Stimulated activated naive B cell treated with anti-CD40 and anti-IgM and Interleukin-4, amounts not matched to agents 10 μg/mL and 1 μg/mL and 100 μg/mL, for 72 hours (primary cell): ENCODE results near the gene CFAP68.

Source experiments
- ATAC-seq, 2 donors: fragments of 150-1000 bp; cut with Tn5 transposase; replicated peaks; 2 replicates each; pipeline ENCODE4 v1.10.0; 2021; ENCODE audit warnings: moderate library complexity in 1 of 2
- DNase-seq: peaks from one replicate; pipeline ENCODE4 v3.0.0; 2021
- H3K27ac Mint-ChIP-seq: one replicate; pipeline ENCODE4 v1.8.0; 2022; ENCODE audit warnings: mild to moderate bottlenecking, mixed read lengths
- H3K27me3 Mint-ChIP-seq, 2 donors: one replicate each; pipeline ENCODE4 v1.8.0; 2022; ENCODE audit warnings: mixed read lengths in 2 of 2
- H3K36me3 Mint-ChIP-seq, 2 donors: one replicate each; pipeline ENCODE4 v1.8.0; 2022; ENCODE audit warnings: mixed read lengths in 2 of 2, mild to moderate bottlenecking in 1 of 2
- H3K4me1 Mint-ChIP-seq, 2 donors: one replicate each; pipeline ENCODE4 v1.8.0; 2022; ENCODE audit warnings: mixed read lengths in 2 of 2, mild to moderate bottlenecking in 1 of 2
- H3K4me3 Mint-ChIP-seq, 2 donors: one replicate each; pipeline ENCODE4 v1.8.0; 2022; ENCODE audit warnings: mild to moderate bottlenecking in 2 of 2, mixed read lengths in 2 of 2, moderate library complexity in 1 of 2
- H3K9me3 Mint-ChIP-seq, 2 donors: one replicate each; pipeline ENCODE4 v1.8.0; 2022; ENCODE audit warnings: mixed read lengths in 2 of 2, mild to moderate bottlenecking in 1 of 2

The CFAP68 gene

GRCh38 chr11:111886032-111886431 lies 6.7 kb downstream of the CFAP68 start:
- DNase-seq = no peak
- H3K27ac Mint-ChIP-seq = no peak overlapping the region
- H3K9me3 Mint-ChIP-seq = no peaks in the 10 kb centered on the region
- H3K4me3 Mint-ChIP-seq = no peak overlapping the region
- H3K4me1 Mint-ChIP-seq = no peaks in the 10 kb centered on the region
- no peak for ATAC-seq
- no peaks in the 10 kb centered on the region for H3K27me3 Mint-ChIP-seq
- peaks cover 8 to 18% of the 10 kb centered on the region in 2 donors for H3K36me3 Mint-ChIP-seq

GRCh38 chr11:111886844-111887243 lies 7.5 kb downstream of the CFAP68 start:
- Mint-ChIP-seq H3K4me3 (no peak overlapping the region), H3K27ac (no peak overlapping the region), H3K36me3 (peaks cover 8 to 15% of the 10 kb centered on the region in 2 donors), H3K27me3 (no peaks in the 10 kb centered on the region), H3K9me3 (no peaks in the 10 kb centered on the region), H3K4me1 (no peaks in the 10 kb centered on the region)
- ATAC-seq (no peak), DNase-seq (no peak)

- Mint-ChIP-seq H3K27me3 (peaks cover 31 to 37% of the 10 kb centered on the region in 2 donors), H3K9me3 (peaks cover 3 to 4% of the 10 kb centered on the region in 2 donors), H3K36me3 (peaks cover 2 to 7% of the 10 kb centered on the region in 2 donors), H3K27ac (no peak overlapping the region), H3K4me3 (no peak overlapping the region), H3K4me1 (no peaks in the 10 kb centered on the region)
- ATAC-seq (no peak), DNase-seq (no peak)
Observed at GRCh38 chr11:111905411-111905810, 26.1 kb downstream of the CFAP68 start.

- Mint-ChIP-seq H3K27ac (no peak overlapping the region), H3K4me3 (no peak overlapping the region), H3K36me3 (peaks cover 2 to 7% of the 10 kb centered on the region in 2 donors)
Observed at GRCh38 chr11:111906680-111907079, 27.3 kb downstream of the CFAP68 start.

GRCh38 chr11:111908639-111909305 lies 29.4 kb downstream of the CFAP68 start:
- H3K27me3 Mint-ChIP-seq = peaks cover 42 to 52% of the 10 kb centered on the region in 2 donors
- H3K36me3 Mint-ChIP-seq = peaks cover 2 to 7% of the 10 kb centered on the region in 2 donors

More at GRCh38 chr11:111906680-111907079, 27.3 kb downstream of the CFAP68 start:
- Mint-ChIP-seq H3K9me3 (peaks cover 3 to 4% of the 10 kb centered on the region in 2 donors), H3K4me1 (no peaks in the 10 kb centered on the region), H3K27me3 (peaks cover 38 to 43% of the 10 kb centered on the region in 2 donors)
- DNase-seq (no peak), ATAC-seq (no peak)

GRCh38 chr11:111909378-111909777 lies 30.0 kb downstream of the CFAP68 start:
- H3K4me3 Mint-ChIP-seq = no peak overlapping the region
- no peak overlapping the region for H3K27ac Mint-ChIP-seq
- DNase-seq = no peak
- H3K4me1 Mint-ChIP-seq = no peaks in the 10 kb centered on the region
- no peak for ATAC-seq
- peaks cover 2 to 7% of the 10 kb centered on the region in 2 donors for H3K36me3 Mint-ChIP-seq
- peaks cover 3 to 4% of the 10 kb centered on the region in 2 donors for H3K9me3 Mint-ChIP-seq
- H3K27me3 Mint-ChIP-seq = peaks cover 46 to 58% of the 10 kb centered on the region in 2 donors

More at GRCh38 chr11:111908639-111909305, 29.4 kb downstream of the CFAP68 start:
- Mint-ChIP-seq H3K9me3 (peaks cover 3 to 4% of the 10 kb centered on the region in 2 donors), H3K4me1 (no peaks in the 10 kb centered on the region), H3K27ac (no peak overlapping the region), H3K4me3 (no peak overlapping the region)
- ATAC-seq (no peak), DNase-seq (no peak)

- H3K27me3 Mint-ChIP-seq = peaks cover 54 to 67% of the 10 kb centered on the region in 2 donors
- H3K27ac Mint-ChIP-seq = no peak overlapping the region
- no peaks in the 10 kb centered on the region for H3K36me3 Mint-ChIP-seq
- H3K4me1 Mint-ChIP-seq = no peaks in the 10 kb centered on the region
- DNase-seq (no peak), ATAC-seq (no peak)
- H3K4me3 Mint-ChIP-seq = no peak overlapping the region
- H3K9me3 Mint-ChIP-seq = no peaks in the 10 kb centered on the region
Observed at GRCh38 chr11:111910676-111911562, 31.6 kb downstream of the CFAP68 start.

GRCh38 chr11:111911563-111912401 lies 32.4 kb downstream of the CFAP68 start, which contains the start of gene CRYAB:
Gene CRYAB, minus strand, starts transcription at chr11:111911770. Its CDS starts 46 bp downstream, at chr11:111911724.
- Mint-ChIP-seq H3K36me3 (no peaks in the 10 kb centered on the region), H3K4me3 (no peak within 1 kb of the TSS), H3K9me3 (no peaks in the 10 kb centered on the region), H3K4me1 (no peaks in the 10 kb centered on the region), H3K27me3 (peaks cover 60 to 76% of the 10 kb centered on the region in 2 donors), H3K27ac (no peak within 1 kb of the TSS)
- no peak for ATAC-seq
- no peak for DNase-seq

- H3K36me3 Mint-ChIP-seq = no peaks in the 10 kb centered on the region
Observed at GRCh38 chr11:111912535-111912934, 33.2 kb downstream of the CFAP68 start, which contains the start of gene HSPB2. Gene HSPB2, plus strand, starts transcription at chr11:111912734. Its CDS starts 96 bp downstream, at chr11:111912830.

GRCh38 chr11:111913031-111913861 lies 33.9 kb downstream of the CFAP68 start:
- Mint-ChIP-seq H3K4me3 (no peak overlapping the region), H3K27ac (no peak overlapping the region), H3K27me3 (peaks cover 61 to 71% of the 10 kb centered on the region in 2 donors), H3K36me3 (no peaks in the 10 kb centered on the region), H3K9me3 (no peaks in the 10 kb centered on the region), H3K4me1 (no peaks in the 10 kb centered on the region)
- ATAC-seq (no peak), DNase-seq (no peak)

More at GRCh38 chr11:111912535-111912934, 33.2 kb downstream of the CFAP68 start, which contains the start of gene HSPB2:
- Mint-ChIP-seq H3K27ac (no peak within 1 kb of the TSS), H3K27me3 (peaks cover 61 to 77% of the 10 kb centered on the region in 2 donors), H3K4me3 (no peak within 1 kb of the TSS), H3K4me1 (no peaks in the 10 kb centered on the region), H3K9me3 (no peaks in the 10 kb centered on the region)
- ATAC-seq (no peak), DNase-seq (no peak)

GRCh38 chr11:111913997-111914396 lies 34.7 kb downstream of the CFAP68 start:
- H3K27me3 Mint-ChIP-seq = peaks cover 61 to 69% of the 10 kb centered on the region in 2 donors
- DNase-seq = no peak
- no peak overlapping the region for H3K27ac Mint-ChIP-seq
- no peak for ATAC-seq
- no peak overlapping the region for H3K4me3 Mint-ChIP-seq
- H3K9me3 Mint-ChIP-seq = no peaks in the 10 kb centered on the region
- H3K36me3 Mint-ChIP-seq = no peaks in the 10 kb centered on the region
- H3K4me1 Mint-ChIP-seq = no peaks in the 10 kb centered on the region

- Mint-ChIP-seq H3K27ac (peak overlapping the region; percentile 6), H3K36me3 (no peaks in the 10 kb centered on the region), H3K27me3 (peaks cover 52 to 70% of the 10 kb centered on the region in 2 donors), H3K9me3 (no peaks in the 10 kb centered on the region), H3K4me1 (no peaks in the 10 kb centered on the region), H3K4me3 (no peak overlapping the region)
- ATAC-seq (no peak), DNase-seq (no peak)
Observed at GRCh38 chr11:111916768-111917167, 37.4 kb downstream of the CFAP68 start.

- peaks cover 46 to 65% of the 10 kb centered on the region in 2 donors for H3K27me3 Mint-ChIP-seq
- H3K36me3 Mint-ChIP-seq = no peaks in the 10 kb centered on the region
- DNase-seq = no peak
- H3K27ac Mint-ChIP-seq = no peak overlapping the region
- H3K4me1 Mint-ChIP-seq = no peaks in the 10 kb centered on the region
- H3K4me3 Mint-ChIP-seq = no peak overlapping the region
- no peaks in the 10 kb centered on the region for H3K9me3 Mint-ChIP-seq
- no peak for ATAC-seq
Observed at GRCh38 chr11:111917312-111917711, 38.0 kb downstream of the CFAP68 start.
